ENCODE data around the gene PUM1.
"Not testable (repeated sequence)": the region's sequence is repeated elsewhere in the genome, so short reads cannot be mapped to it uniquely, and the experiment has no call there.

Gene PUM1

DNA sequence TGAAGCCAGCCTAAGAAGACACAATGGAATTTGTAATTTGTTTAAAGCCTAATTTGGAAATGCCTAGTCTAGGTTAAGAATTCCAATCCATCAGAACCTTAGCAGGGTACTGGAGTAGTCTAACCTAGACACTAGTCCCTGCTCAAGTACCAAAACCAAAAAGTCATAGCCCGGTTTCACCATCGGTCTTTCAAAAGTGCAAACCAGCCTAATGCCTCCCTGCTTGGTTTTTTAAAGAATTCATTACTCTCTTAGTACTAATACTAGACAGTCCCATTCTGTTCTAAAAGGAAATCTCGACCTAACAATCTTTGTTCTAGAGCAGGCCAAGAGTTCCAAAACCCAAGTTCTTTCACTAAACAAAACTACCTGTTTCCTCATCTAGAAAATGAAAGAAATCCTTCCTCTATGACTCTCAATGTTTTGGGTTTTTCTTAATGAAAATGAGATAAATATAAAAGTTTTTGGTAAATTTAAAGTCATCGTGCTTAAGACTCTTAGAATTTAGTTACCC is 2.6 kb downstream of the PUM1 start:
- DNase-seq = no peak

DNA sequence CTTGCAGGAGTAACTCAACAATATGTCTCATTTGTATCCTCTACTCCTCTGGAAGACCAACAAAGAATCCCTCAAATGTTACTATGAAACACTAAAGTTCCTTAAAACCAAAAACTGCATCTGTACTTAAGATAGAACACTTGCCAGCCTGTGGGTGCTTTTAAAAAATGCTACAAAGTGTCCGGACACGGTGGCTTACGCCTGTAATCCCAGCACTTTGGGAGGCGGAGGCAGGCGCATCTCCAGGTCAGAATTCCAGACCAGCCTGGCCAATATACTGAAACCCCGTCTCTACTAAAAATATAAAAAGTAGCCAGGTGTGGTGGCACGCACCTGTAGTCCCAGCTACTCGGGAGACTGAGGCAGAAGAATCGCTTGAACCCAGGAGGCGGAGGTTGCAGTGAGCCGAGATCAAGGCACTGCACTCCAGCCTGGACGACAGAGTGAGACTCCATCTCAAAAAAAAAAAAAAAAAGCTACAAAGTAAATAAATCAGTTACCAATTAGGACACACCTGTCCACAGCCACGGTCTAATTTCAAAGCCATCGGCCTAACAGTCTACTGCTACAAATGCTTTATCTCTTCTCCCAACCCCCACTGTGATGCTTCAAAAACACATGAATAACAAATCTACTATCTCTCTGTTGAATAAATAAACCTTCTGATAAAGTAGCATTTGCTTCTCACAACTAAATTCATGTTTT is 3.2 kb downstream of the PUM1 start:
- DNase-seq = not testable (repeated sequence)

DNA sequence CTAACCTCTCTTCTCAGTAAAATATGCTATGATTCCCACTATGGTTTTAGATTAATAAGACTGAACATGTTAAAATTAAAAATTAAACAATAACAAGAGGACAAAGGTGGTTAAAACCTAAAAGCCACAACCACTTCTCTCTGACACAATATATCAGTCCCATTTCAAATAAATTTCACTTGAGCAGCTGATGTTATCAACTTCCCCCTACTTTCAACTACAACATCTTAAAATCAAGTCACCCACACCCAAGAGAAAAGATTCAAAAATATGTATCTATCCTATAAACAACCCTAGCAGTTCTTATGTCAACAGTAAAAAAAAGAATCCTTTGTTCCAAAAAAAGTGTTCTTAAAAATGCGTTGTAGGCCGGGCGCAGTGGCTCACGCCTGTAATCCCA is 7.5 kb downstream of the PUM1 start:
- no peak for DNase-seq

DNA sequence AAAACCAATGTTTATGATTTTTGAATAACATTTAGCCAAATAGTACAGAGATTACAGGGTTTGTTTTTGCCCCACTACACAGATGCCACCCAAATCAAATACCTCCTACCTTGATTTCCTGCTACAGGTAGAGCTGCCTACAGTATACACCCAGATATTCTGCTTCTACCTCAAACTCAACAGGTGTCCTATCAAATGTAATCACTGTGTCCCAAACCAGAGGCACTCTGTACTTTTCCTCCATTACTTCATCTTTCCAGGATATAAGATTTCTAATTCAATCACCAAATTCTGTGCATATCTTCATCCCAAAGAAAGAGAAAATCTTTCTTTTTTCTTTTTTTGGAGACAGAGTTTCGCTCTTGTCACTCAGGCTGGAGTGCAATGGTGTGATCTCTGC is 9.6 kb downstream of the PUM1 start:
- DNase-seq = no peak

DNA sequence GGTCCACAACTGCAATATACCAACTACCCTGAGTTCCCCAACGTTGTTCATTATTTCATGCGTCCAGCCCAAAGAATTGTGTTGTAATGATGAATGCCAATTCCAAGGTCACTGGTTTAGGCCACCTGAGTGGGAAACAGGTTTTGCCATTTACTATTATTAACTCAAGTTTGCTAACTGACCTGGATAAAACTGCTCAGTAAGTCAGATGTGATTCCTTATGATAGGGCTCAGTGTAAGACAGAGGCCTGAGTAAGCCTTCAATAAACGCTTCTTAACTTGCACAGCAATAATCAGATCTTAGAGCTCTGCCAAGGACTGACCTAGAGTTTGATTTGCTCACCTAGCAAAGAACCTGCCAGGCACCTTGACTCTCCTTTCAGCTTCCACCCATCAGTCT is 10.0 kb downstream of the PUM1 start:
- no peak for DNase-seq

DNA sequence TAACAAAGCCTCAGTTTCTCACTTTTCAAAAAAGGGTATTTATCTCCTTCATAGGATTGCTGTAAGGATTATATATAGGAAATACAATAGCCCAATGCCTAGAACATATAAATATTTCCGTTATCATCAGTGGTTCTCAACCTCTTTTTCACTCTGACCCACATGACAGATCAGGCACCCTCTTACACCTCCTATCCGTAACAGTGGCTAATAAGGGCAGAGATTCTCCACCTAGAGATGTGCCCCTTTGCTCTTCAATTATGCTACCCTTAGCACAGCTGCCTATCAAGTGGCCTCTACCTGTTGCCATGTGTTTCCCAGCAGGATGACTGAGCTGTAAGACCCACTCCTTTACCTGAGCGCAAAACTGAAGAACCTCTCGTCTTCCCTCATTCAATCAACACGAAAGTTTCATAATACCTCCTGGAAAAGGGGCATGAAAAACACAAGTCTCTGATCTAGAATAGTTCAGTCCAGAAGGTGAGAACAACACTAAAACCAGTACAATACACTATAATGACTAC is 10.5 kb downstream of the PUM1 start:
- DNase-seq = no peak

DNA sequence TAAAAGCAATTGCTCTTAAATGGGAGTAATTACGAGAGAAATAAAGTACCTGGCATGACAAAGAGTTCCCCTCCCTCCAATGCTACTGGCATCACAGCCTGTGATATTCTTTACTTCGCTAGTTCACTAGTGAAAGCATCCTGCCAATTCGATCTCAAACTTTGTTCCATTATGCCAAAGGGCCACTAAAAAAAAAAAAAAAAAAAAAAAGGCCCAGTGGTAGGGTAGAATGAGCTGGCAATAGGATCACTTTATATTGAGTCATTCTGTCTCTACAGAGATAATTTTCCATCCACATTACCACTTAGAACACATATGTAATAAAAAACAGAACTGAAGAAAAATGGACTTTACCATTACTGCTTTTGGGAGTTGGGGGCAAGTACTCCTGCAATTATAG is 11.2 kb downstream of the PUM1 start:
- DNase-seq = peak; percentile 8

DNA sequence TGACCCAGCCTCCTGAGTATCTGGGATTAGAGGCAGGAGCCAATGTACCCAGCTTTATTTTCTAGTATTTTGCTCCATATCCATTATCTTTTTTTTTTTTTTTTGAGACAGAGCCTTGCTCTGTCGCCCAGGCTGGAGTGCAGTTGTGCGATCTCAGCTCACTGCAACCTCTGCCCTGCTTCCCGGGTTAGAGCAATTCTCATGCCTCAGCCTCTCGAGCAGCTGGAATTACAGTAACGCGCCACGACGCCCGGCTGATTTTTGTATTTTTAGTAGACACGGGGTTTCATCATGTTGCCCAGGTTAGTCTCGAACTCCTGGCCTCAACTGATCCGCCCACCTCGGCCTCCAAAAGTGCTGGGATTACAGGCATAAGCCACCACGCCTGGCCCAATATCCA is 12.9 kb downstream of the PUM1 start:
- DNase-seq = not testable (repeated sequence)

DNA sequence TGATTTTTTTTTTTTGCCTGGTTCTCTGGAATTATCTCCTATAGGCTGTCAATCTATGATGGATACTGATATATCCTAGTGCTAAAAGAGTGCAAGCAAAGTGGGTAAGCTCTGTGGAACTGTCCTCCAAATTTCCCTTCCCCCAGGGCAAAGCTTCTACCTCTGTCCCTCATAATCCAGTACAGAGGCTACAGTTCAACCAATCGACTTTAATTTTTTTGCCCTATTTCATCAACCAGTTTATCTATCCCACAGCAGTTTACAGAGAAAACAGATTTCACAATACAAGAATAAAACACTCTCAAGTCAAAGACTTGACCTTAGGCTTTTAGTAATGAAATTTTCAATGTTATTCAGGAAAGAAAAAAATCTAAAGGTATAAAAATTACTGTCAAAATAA is 13.9 kb downstream of the PUM1 start:
- DNase-seq = no peak

DNA sequence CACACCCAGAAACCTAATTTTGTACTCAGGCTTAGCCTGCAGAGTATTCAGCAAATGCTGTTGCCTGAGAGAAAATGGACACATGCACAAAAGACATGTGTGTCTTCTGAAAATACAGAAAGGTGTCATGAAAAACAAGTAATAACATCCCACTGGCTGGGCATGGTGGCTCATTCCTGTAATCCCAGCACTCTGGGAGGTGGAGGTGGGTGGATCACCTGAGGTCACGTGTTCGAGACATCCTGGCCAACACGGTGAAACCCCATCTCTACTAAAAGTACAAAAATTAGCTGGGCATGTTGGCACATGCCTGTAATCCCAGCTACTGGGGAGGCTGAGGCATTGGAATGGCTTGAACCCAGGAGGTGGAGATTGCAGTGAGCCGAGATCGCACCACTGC is 18.0 kb downstream of the PUM1 start:
- not testable (repeated sequence) for DNase-seq

DNA sequence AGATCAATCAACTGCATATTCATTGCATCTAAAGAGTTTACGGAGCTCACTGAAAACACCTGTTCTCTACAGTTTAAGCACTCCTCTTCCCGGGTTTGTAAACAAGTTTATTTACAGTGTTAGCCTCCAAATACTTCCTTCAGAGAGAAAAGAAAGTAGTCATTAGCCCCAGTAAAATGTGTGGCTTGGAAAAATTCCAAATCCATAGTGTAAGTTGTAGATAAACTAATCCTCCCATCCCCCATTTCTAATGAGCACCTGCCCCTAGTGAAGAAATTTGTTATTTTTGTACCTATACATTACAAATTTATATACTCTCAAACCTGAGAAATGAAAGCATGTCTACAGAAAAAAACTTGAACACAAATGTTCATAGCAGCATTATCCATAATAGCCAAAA is 21.9 kb downstream of the PUM1 start:
- no peak for DNase-seq

DNA sequence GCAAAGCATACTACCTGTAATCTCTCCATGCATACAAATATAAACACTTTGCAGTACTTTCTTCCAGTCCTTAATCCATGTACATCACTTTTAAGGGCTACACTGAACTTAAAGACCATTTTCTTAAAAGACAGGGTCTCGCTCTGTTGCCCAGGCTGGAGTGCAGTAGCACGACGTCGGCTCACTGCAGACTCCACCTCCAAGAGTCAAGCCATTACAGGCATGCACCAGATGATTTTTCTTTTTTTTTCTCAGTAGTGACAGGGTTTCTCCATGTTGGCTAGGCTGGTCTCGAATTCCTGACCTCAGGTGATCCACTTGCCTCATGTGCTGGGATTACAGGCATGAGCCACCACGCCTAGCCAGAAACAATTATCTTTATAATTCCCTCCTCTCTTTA is 22.9 kb downstream of the PUM1 start:
- no peak for DNase-seq

DNA sequence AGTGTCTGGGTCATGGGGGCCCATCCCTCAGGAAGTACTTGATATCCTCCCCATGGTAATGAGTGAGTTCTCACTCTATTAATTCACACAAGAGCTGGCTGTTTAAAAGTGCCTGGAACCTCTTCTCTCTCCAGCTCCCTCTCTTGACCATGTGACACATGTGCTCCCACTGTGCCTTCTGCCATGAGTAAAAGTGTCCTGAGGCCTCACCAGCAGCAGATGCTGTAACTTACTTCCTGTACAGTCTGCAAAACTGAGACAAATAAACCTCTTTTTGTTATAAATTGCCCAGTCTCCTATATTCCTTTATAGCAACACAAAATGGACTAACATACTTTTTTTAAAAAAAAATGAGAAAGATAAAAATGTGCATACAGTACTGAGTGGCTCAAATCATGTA is 24.0 kb downstream of the PUM1 start:
- no peak for DNase-seq

DNA sequence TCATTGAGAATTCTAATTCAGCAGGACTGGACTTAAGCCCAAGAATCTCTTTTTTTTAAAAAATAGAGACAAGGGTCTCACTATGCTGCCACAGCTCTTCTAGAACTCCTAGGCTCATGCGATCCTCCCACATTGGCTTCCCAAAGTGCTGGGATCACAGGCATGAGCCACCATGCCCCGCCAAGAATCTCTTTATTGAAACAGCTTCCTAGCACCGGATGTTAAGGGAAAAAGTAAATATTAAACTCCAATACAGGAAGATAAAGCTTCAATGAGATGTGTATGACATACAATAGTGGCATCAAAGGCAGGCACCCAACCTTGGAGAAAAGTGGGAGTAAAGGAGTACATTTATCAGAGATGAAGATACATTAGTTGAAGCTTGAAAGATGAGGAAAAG is 25.5 kb downstream of the PUM1 start:
- no peak for DNase-seq

DNA sequence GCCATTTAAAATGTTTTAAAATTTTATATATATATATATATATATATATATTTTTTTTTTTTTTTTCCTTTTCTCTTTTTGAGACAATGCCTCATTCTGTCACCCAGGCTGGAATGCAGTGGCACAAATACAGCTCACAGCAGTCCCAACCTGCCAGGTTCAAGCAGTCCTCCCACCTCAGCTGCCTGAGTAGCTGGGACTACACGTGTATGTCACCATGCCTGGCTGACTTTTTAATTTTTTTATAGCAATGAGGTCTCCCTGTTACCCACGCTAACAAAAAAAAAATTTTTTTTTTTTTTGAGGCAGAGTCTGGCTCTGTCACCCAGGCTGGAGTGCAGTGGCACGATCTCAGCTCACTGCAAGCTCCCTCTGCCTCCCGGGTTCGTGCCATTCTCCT is 26.6 kb downstream of the PUM1 start:
- not testable (repeated sequence) for DNase-seq

DNA sequence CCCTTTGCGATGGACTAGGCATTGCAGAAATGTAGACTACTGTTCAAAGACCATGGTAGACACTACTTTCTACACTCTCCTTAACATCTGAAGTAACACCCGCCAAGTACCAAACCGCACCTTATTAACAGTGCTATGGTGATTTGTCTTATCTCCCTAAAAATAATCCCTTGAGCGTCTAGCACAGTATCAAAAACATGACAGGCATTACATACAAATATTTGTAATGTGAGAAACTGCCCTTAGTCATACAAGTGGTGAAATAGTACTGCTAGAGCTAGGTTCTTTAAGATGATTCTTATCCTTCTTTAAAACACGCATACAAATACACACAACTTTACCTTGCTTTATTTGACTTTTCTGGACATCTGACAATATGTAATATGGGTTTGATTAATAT is 27.2 kb downstream of the PUM1 start:
- DNase-seq = peak; percentile 28

DNA sequence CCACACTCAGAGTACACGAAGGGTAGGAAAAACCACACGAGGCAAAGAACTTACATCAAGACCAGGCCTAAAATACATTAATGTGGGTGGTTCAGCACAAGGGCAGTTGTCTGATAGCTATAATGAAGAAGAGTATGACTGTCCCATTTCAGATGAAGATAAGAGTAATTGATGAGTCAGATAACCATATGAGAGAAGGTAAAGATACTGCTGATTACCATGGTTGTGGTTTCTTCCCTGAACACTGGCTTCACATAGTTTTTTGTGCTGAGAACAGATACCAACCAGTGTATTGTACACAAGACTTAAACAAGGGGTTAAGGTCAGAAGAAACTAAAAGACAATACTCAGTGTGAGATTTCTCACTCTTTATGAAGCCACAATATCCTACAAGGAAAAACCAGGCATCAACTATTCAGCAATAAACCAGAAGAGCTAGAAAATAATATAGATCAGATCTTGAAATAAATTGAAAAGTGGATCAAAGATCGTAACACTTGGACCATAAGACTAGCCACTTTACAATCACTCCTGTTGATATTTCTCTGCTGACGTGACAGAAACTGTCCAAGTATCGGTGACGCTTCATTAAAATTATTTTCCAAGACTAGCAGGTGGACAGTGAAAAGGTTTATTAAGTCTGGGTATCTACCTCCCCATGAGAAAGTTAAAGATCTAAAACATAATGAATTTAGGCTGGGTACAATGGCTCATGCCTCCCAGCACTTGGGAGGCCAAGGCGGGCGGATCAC is 28.6 kb downstream of the PUM1 start:
- no peak for DNase-seq

DNA sequence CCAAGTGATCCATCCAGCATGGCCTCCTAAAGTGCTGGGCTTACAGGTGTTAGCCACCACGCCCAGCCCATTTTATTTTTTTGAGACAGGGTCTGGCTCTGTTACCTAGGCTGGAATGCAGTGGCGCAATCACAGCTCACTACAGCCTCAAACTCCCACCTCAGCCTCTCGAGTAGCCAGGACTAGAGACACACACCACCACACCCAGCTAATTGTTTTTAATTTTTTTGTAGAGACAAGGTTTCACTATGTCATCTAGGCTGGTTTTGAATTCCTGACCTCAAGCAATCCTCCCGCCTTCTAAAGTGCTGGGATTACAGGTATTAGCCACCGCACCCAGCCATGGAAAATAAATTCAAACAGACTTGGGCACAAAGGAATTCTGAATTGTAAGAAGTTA is 31.9 kb downstream of the PUM1 start:
- DNase-seq = no peak

DNA sequence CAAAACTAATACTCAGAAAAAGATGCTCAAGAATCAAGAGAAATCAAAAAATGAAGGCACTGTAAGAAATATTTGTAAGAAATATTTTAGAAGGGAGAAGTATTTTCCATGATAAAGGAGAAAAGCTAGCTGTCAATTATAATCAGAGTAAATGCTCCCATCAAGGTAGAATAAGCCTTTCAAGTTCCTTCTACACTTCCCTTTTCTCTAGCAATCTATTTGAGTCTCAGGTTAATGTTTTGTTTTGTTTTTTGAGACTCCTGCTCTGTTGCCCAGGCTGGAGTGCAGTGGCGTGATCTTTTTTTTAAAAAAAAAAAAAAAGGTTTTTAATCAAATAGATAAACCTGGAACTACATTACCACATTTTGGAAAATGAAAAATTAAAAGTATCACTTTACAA is 33.3 kb downstream of the PUM1 start:
- DNase-seq = no peak

DNA sequence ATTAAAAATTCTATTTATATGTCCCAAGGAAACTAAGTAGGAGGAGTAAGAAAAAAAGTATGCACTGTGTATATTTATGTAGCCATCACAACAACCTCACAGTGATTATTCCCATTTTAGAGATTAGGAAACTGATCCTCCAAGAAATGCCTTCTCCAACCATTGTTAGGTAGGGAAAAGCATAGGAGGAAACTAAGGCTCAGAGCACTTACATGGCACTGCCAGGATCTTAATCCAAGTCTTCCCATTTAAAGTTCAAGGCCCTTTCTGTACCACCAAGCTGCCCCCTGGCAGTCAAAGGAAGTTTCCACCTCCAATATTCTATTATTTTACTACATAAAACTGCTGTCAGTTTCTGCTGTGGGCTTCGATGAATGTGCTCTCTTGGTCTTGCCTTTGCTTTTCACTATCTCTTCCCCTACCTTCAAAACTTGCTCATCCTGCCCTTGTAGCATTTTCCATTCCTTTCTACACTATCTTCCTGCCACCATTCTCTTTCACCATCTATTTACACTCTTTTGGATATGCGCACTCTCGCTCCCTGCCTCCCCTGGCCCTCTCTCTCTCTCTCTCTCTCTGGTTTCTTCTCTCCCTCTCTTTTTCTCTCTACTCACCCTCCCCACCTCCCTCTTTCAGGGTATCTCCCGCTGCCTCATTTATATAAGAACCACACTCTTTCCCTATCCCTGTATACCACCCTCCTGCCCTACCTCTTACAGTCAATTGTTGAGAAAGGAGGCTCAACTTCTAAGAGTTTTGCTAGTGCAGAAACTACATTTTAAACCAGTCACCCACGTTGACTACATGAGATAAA is 34.0 kb downstream of the PUM1 start:
- no peak for DNase-seq

DNA sequence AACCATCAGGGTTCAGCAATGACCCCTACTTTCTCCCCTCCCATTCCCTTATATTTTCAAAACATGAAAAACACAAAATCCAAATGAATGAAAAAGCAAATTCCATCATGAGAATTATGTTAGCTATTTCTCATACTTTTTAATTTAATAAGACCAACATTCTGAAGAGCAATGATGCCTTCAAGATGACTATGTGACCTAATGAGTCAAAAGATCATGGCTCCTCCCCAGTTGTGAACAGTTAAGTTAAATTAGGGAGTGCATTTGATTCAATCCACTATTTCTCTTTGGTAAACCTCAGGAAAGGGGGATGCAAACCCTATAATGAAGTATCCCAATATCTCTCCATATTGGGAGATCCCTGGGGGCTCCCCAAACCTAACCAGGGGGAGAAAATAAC is 36.5 kb downstream of the PUM1 start:
- no peak for DNase-seq

DNA sequence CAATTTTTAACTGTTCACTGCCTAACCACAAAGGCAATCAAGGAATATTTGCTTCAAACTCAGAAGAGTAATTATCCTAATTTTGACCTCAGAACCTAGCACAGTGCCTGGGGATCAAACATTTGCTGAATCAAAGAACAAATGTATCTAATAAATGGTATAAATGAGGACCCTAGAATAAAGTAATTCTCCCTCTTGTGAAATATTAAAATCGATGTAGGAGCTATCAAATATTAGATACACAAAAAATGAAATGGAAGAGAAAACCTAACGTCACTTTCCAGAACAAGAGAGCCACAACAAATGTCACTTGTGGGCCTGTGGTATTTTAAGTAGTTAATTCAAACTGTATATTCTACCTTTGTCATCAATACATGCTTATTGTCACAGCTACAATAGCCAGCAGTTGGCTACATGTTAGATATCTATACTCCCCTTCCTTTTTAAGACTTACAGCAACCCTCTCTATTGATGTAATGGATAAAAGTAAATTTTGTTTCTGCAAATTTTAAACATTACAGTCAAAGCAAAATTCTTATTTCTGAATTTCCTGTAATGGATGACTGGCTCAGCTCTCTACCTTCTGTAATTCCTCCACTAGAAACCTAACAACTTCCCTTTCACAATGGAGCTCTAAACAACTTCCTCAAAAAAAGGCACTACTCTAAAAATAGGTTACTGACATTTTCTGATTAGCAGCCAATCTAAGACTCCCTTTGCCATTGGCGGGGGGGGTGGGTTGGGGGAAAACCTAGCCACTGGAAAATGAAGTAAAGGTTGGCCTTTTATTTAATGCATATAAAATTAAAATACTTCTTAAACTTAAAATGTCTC is 37.6 kb downstream of the PUM1 start:
- no peak for DNase-seq

DNA sequence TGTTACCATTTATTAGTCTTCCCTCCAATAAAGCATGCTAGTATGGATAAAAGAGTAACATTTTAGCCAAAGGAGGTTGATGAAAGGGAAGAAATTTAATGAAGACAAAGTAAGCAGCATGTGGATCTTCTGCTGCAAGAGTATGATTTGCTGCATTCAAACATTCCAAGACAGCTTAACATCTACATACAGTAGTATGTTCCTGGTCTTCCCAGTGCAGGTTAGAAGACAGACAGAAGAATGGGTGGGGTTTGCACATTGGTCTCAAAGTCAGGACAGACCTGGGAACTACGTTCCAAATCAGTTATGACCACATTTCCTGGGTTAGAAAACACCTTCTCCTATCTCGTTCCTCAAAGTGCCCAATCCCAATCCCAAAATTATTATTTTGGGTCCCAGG is 43.3 kb downstream of the PUM1 start:
- no peak for DNase-seq

All from fibroblast of upper back skin (primary cell).